Endothelial cell of umbilical vein (primary cell): Measurements from ENCODE around the gene KRT38.

Experiments
- EZH2 ChIP-seq: IDR thresholded peaks from 2 replicates; pipeline ENCODE4 v1.6.1; 2012; ENCODE audit warnings: borderline replicate concordance, low read depth, mild to moderate bottlenecking, moderate library complexity, low read length, inconsistent platforms; ENCODE audit not compliant: severe bottlenecking
- JUN ChIP-seq: IDR thresholded peaks from 2 replicates; pipeline ENCODE4 v1.6.1; 2011; ENCODE audit warnings: borderline replicate concordance, low read depth; ENCODE audit not compliant: insufficient read length, insufficient read depth
- POLR2A ChIP-seq: IDR thresholded peaks from 2 replicates; pipeline ENCODE4 v1.6.1; 2012; ENCODE audit warnings: low read depth, mild to moderate bottlenecking, control low read depth, low read length
- TF ChIP-seq, protein P1 (sequence below), 2 donors: IDR thresholded peaks; 1 replicate in 1 of 2; 2 replicates in 1 of 2; pipeline ENCODE4 v1.5.1; 2011; ENCODE audit warnings: low read length in 2 of 2, mild to moderate bottlenecking in 2 of 2, moderate library complexity in 2 of 2, control low read depth in 1 of 2, inconsistent platforms in 1 of 2, low read depth in 1 of 2; ENCODE audit not compliant: insufficient read depth in 1 of 2; ENCODE audit errors: extremely low read depth in 1 of 2
- TF ChIP-seq, protein P2 (sequence below): IDR thresholded peaks from 2 replicates; pipeline ENCODE4 v1.6.1; 2011; ENCODE audit not compliant: insufficient read depth, insufficient read length

- TF ChIP-seq, protein P1, sequence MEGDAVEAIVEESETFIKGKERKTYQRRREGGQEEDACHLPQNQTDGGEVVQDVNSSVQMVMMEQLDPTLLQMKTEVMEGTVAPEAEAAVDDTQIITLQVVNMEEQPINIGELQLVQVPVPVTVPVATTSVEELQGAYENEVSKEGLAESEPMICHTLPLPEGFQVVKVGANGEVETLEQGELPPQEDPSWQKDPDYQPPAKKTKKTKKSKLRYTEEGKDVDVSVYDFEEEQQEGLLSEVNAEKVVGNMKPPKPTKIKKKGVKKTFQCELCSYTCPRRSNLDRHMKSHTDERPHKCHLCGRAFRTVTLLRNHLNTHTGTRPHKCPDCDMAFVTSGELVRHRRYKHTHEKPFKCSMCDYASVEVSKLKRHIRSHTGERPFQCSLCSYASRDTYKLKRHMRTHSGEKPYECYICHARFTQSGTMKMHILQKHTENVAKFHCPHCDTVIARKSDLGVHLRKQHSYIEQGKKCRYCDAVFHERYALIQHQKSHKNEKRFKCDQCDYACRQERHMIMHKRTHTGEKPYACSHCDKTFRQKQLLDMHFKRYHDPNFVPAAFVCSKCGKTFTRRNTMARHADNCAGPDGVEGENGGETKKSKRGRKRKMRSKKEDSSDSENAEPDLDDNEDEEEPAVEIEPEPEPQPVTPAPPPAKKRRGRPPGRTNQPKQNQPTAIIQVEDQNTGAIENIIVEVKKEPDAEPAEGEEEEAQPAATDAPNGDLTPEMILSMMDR (IDR thresholded peaks at IDR 0.05; ENCODE audit: extremely low read depth in 1 of 2, insufficient read depth in 1 of 2, low read depth in 1 of 2, low read length in 2 of 2): no peak
- TF ChIP-seq JUN (no peak), EZH2 (no peak), POLR2A (no peak)
- TF ChIP-seq, protein P2, sequence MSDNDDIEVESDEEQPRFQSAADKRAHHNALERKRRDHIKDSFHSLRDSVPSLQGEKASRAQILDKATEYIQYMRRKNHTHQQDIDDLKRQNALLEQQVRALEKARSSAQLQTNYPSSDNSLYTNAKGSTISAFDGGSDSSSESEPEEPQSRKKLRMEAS: no peak
Observed at GRCh38 chr17:41393826-41394225, 47.0 kb downstream of the KRT38 start.
